ENCODE results near the gene SLC2A3.
A peak's percentile ranks its signal among the peaks of the same experiment; 100 is the strongest.

GRCh38 chr12:7935590-7936581, at the start of gene SLC2A3:
- TF ChIP-seq CTCF (IDR thresholded peaks at IDR 0.05) (no peak), POLR2A (IDR thresholded peaks at IDR 0.05) (peak; percentile 76)
